Kidney epithelial cell (primary cell): ENCODE measurements around the gene IFT88. TPM values are rescaled to one million over a fixed set of nuclear protein-coding genes. Genes with fewer than 3 reads are reported as not detected.
"Not testable (repeated sequence)": the region's sequence is repeated elsewhere in the genome, so short reads cannot be mapped to it uniquely, and the experiment has no call there.

Source experiments
- DNase-seq: peaks from one replicate; pipeline ENCODE4 v3.0.0-alpha.2; 2010; ENCODE audit warnings: low read depth
- H3K27me3 ChIP-seq: 2 replicates; pipeline ENCODE4 v1.6.0; 2011; ENCODE audit warnings: low read length; ENCODE audit not compliant: control insufficient read depth, insufficient read depth
- H3K36me3 ChIP-seq: 2 replicates; pipeline ENCODE4 v1.5.1; 2011; ENCODE audit warnings: low read length; ENCODE audit not compliant: control insufficient read depth, insufficient read depth
- H3K4me3 ChIP-seq: 2 replicates; pipeline ENCODE4 v1.5.1; 2011; ENCODE audit warnings: low read depth, mild to moderate bottlenecking, control low read depth, low read length
- total RNA-seq: library from RNA; depleted of rRNA; stranded (reverse); fragments of >200 nt; gene quantifications from 2 replicates; pipeline ENCODE4 v1.2.3, GENCODE V29; 2015
- TF ChIP-seq, protein P1 (sequence below): IDR thresholded peaks from 2 replicates; pipeline ENCODE4 v1.5.1; 2011; ENCODE audit warnings: mild to moderate bottlenecking, moderate library complexity, low read length, control low read depth, inconsistent platforms; ENCODE audit not compliant: insufficient read depth, poor library complexity, severe bottlenecking

The IFT88 gene
- total RNA-seq, 1 donor from 2014 or later: 12.2 TPM

DNA sequence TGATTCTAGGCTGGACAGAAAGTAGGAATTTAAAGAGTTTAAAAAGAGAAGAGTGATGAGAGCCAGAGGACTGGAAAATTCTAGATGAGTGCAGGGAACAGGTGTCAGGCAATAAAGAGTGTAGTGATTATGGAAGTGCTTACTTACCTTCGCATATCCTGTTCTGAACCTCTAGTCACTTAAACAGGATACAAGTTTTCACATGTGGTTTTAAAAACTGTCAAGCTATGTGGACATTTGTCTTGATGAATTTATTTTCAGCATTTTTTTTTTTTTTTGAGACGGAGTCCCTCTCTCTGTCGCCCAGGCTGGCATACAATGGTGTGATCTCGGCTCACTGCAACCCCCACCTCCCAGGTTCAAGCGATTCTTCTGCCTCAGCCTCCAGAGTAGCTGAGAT, 102.2 kb downstream of the IFT88 start:
- H3K36me3 ChIP-seq: no peaks in the 10 kb centered on the region
- H3K4me3 ChIP-seq: no peak overlapping the region
- DNase-seq: no peak
- TF ChIP-seq, protein P1, sequence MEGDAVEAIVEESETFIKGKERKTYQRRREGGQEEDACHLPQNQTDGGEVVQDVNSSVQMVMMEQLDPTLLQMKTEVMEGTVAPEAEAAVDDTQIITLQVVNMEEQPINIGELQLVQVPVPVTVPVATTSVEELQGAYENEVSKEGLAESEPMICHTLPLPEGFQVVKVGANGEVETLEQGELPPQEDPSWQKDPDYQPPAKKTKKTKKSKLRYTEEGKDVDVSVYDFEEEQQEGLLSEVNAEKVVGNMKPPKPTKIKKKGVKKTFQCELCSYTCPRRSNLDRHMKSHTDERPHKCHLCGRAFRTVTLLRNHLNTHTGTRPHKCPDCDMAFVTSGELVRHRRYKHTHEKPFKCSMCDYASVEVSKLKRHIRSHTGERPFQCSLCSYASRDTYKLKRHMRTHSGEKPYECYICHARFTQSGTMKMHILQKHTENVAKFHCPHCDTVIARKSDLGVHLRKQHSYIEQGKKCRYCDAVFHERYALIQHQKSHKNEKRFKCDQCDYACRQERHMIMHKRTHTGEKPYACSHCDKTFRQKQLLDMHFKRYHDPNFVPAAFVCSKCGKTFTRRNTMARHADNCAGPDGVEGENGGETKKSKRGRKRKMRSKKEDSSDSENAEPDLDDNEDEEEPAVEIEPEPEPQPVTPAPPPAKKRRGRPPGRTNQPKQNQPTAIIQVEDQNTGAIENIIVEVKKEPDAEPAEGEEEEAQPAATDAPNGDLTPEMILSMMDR: no peak
- H3K27me3 ChIP-seq: no peaks in the 10 kb centered on the region

DNA sequence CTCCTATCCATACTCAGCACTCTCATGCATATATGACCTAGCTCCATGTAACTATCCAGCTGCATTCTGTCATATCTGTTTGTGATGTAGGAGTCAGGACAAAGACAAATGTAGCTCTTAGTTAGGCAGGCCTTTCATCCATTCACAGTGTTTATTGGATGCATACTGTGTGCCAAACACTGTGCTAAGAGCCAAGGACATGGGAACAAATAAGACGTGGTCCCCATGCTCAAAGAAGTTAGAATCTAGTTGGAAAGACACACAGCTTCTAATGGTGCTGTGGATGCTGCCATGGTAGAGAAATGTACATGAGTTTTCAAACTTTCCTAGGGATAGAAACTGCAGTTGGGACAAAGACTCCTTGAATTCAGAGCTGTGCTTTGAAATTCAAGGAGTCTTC, 104.8 kb downstream of the IFT88 start:
- TF ChIP-seq, protein P1: no peak
- no peaks in the 10 kb centered on the region for H3K27me3 ChIP-seq
- H3K4me3 ChIP-seq: no peak overlapping the region
- DNase-seq: no peak
- H3K36me3 ChIP-seq: no peaks in the 10 kb centered on the region

DNA sequence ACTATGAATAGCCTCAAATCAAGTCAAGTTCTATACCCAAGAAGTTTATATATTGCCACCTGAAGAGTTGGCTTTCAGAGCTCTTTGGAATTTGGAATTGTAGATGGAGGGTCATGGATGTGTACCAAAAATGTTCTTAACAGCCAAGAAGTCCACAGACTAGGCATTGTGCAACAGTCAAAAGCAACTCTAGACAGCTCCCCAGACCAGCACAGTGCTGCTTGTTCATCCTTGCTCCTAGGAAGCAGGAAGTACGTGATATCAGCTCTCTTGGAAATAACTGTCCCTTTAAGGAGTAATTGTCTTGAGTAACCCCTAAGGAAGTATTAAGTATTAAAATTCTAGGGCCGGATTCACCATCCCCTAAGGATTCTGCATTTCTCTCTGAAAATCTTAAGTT, 105.8 kb downstream of the IFT88 start:
- Histone ChIP-seq H3K4me3 (no peak overlapping the region), H3K36me3 (no peaks in the 10 kb centered on the region), H3K27me3 (no peaks in the 10 kb centered on the region)
- DNase-seq: no peak
- TF ChIP-seq, protein P1: no peak

DNA sequence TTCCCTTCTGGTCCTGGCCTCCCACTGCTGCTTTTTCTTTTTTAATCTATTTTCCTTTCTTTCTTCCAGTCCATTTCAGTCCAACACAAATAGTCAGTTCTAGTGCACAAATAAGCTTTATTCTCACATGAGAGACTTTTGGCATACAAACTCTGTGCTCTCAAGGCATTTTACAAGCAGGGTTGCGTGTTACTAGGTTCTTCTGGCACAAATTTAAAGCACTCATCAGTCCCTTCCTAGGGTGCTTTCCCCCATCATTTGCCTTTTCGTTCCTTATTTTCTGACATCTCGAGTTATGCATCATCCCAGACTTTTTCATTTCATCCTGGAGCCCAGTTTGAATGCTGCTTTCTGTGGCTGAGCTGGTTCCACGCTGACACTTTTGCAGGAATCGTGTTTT, 106.8 kb downstream of the IFT88 start:
- DNase-seq: no peak
- Histone ChIP-seq H3K36me3 (no peaks in the 10 kb centered on the region), H3K4me3 (no peak overlapping the region), H3K27me3 (no peaks in the 10 kb centered on the region)
- TF ChIP-seq, protein P1: no peak

DNA sequence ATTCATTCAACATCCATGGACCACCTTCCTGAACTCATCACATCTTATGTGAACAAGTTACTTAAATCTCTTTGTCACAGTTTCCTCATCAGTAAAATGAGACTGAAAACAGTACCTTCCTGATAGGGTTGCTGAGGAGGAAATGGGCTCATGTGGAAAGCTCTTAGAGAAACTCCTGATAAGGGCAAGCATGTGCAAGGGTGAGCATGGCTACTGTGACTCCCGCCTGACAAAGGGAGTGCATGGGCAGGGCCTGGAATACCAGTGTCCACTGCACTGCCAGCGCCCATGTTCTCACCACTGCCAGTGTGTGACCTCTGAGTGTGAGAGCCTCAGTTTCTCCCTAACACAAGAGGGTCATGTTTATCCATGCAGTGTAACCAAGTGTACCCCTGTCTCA, 109.3 kb downstream of the IFT88 start:
- TF ChIP-seq, protein P1: no peak
- no peaks in the 10 kb centered on the region for H3K36me3 ChIP-seq
- H3K4me3 ChIP-seq: no peak overlapping the region
- DNase-seq: no peak
- H3K27me3 ChIP-seq: no peaks in the 10 kb centered on the region

DNA sequence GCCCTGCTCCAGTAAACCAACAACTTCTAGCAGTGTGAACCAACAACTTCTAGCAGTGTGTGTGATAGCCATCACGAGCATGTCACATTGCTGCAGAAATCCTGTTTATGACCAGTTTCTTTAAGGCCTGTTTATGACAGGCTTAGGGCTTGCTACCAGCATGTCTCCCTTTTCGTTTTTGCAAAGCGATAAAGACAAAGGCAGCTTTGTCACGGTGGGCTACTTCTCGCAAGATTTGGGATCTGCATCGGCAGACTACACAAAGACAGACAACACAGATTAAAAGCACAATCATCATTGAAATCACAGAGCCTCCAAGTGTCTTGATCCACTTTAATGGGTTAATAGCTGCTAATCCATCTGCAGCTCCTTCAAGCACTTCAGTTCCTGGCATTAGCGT, 111.6 kb downstream of the IFT88 start:
- H3K4me3 ChIP-seq, H3K36me3 ChIP-seq, H3K27me3 ChIP-seq, DNase-seq: not testable (repeated sequence)

DNA sequence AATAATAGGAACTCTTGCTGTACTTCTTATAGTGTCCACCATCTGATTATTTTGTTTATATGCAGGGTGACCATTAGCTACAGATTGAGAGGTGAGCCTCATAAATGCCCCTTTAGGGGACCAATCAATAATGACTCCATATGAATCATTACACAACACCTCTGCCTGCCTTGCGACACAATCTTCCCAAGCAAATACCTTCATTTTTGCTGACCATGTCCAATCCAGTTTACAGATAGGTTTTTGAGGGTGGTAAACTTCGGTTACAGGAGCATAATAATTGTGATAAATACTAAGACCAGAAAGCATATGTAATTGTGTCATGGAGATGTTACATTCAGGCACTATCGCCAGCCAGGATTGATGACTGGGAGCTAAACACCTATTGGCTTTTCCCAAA, 112.9 kb downstream of the IFT88 start:
- TF ChIP-seq, protein P1: no peak
- Histone ChIP-seq H3K36me3 (no peaks in the 10 kb centered on the region), H3K4me3 (no peak overlapping the region), H3K27me3 (no peaks in the 10 kb centered on the region)
- DNase-seq: no peak
